Astrocyte of the spinal cord (primary cell): ENCODE measurements around the gene OR52J3.
"Not testable (repeated sequence)": the region's sequence is repeated elsewhere in the genome, so short reads cannot be mapped to it uniquely, and the experiment has no call there.

ENCODE experiments used
- DNase-seq: peaks from one replicate; pipeline ENCODE4 v3.0.0; 2011; ENCODE audit warnings: low read depth, low spot score
- H3K4me3 ChIP-seq: 2 replicates; pipeline ENCODE4 v1.5.1; 2011; ENCODE audit warnings: low read depth, mild to moderate bottlenecking, low read length, moderate library complexity
- CTCF ChIP-seq: IDR thresholded peaks from 2 replicates; pipeline ENCODE4 v1.5.1; 2012; ENCODE audit warnings: low read depth, mild to moderate bottlenecking, low read length, inconsistent platforms
- in situ Hi-C: cut with HindIII; loops from 2 replicates; pipeline ENCODE4 v1.10.0; 2017; ENCODE audit warnings: low sequenced_read_pairs

The OR52J3 gene

GRCh38 chr11:5046754-5047330 lies 516 bp downstream of the OR52J3 start:
- TF ChIP-seq CTCF = no peak
- in situ Hi-C loops = no loop called here
- no peak overlapping the region for H3K4me3 ChIP-seq
- no peak for DNase-seq

- H3K4me3 ChIP-seq, DNase-seq, in situ Hi-C loops: not testable (repeated sequence)
These were observed 12.4 kb downstream of the OR52J3 start for GRCh38 chr11:5058679-5059078.

- no peak for DNase-seq
- TF ChIP-seq CTCF = no peak
- H3K4me3 ChIP-seq = no peak within 1 kb of the TSS
- in situ Hi-C loops = no loop called here
These were observed 13.1 kb downstream of the OR52J3 start, which contains the start of gene OR52E2 for GRCh38 chr11:5059391-5059790. OR52E2 (minus strand) TSS chr11:5059627; CDS start chr11:5059627, 0 bp downstream.

GRCh38 chr11:5065027-5065426 lies 18.7 kb downstream of the OR52J3 start:
- TF ChIP-seq CTCF = no peak
- DNase-seq = no peak
- in situ Hi-C loops = no loop called here
- no peak overlapping the region for H3K4me3 ChIP-seq

- H3K4me3 ChIP-seq = no peak within 1 kb of the TSS
- no peak for DNase-seq
- TF ChIP-seq CTCF = no peak
- in situ Hi-C loops = no loop called here
These were observed 22.9 kb downstream of the OR52J3 start, which contains the start of gene OR52E1 for GRCh38 chr11:5069272-5069671. OR52E1 (plus strand) TSS chr11:5069572.

- no peak for TF ChIP-seq CTCF
- in situ Hi-C loops = no loop called here
- DNase-seq = no peak
- no peak overlapping the region for H3K4me3 ChIP-seq
These were observed 25.5 kb downstream of the OR52J3 start for GRCh38 chr11:5071799-5072198.

- in situ Hi-C loops = no loop called here
- no peak for TF ChIP-seq CTCF
- H3K4me3 ChIP-seq = no peak overlapping the region
- DNase-seq = no peak
These were observed 35.1 kb downstream of the OR52J3 start for GRCh38 chr11:5081405-5081804.
